Liver (tissue), 9 donors: ENCODE measurements around the gene MRFAP1. TPM values are rescaled to one million over a fixed set of nuclear protein-coding genes. Genes with fewer than 3 reads are reported as not detected.

Experiments used
- DNase-seq: peaks from one replicate; pipeline ENCODE4 v3.0.0-alpha.2; 2017; ENCODE audit warnings: low spot score
- H3K27ac ChIP-seq, 2 donors: one replicate each; pipeline ENCODE4 v1.7.0; 2013; ENCODE audit warnings: inconsistent platforms in 2 of 2, low read length in 2 of 2, control low read depth in 1 of 2, low read depth in 1 of 2, mild to moderate bottlenecking in 1 of 2
- H3K27me3 ChIP-seq, 4 donors: one replicate each; pipeline versions ENCODE4 v1.6.1 to v1.7.0; 2013; ENCODE audit warnings: low read length in 3 of 4, inconsistent platforms in 1 of 4, mild to moderate bottlenecking in 1 of 4, moderate library complexity in 1 of 4; ENCODE audit not compliant: control insufficient read depth in 4 of 4, insufficient read depth in 4 of 4
- H3K36me3 ChIP-seq, 4 donors: one replicate each; pipeline versions ENCODE4 v1.6.1 to v1.7.0; 2013; ENCODE audit warnings: low read length in 3 of 4, mild to moderate bottlenecking in 3 of 4, low read depth in 1 of 4, moderate library complexity in 1 of 4; ENCODE audit not compliant: control insufficient read depth in 4 of 4, insufficient read depth in 3 of 4
- H3K4me1 ChIP-seq, 4 donors: one replicate each; pipeline versions ENCODE4 v1.6.1 to v1.7.0; 2013; ENCODE audit warnings: low read length in 3 of 4, mild to moderate bottlenecking in 3 of 4, moderate library complexity in 1 of 4; ENCODE audit not compliant: control insufficient read depth in 4 of 4, insufficient read depth in 4 of 4
- H3K4me3 ChIP-seq, 3 donors: one replicate each; pipeline versions ENCODE4 v1.6.1 to v1.7.0; 2013; ENCODE audit warnings: low read length in 3 of 3, control low read depth in 1 of 3, low read depth in 1 of 3, mild to moderate bottlenecking in 1 of 3
- H3K9ac ChIP-seq, 2 donors: one replicate each; pipeline ENCODE4 v1.7.0; 2013; ENCODE audit warnings: low read length in 2 of 2, mild to moderate bottlenecking in 2 of 2, moderate library complexity in 2 of 2, control low read depth in 1 of 2, low read depth in 1 of 2
- H3K9me3 ChIP-seq, 4 donors: one replicate each; pipeline versions ENCODE4 v1.6.1 to v1.7.0; 2013; ENCODE audit warnings: low read length in 3 of 4; ENCODE audit not compliant: control insufficient read depth in 4 of 4
- CTCF ChIP-seq: fragments of 150-350 bp; IDR thresholded peaks from 2 replicates; pipeline ENCODE4 v1.5.1; 2017; ENCODE audit warnings: improper control_type of control experiment, low read depth, low read length; ENCODE audit not compliant: missing input control
- FOXA1 ChIP-seq: IDR thresholded peaks from 2 replicates; pipeline ENCODE4 v1.6.1; 2016; ENCODE audit warnings: antibody characterized with exemption
- FOXA2 ChIP-seq: IDR thresholded peaks from 2 replicates; pipeline ENCODE4 v1.6.1; 2016; ENCODE audit warnings: antibody characterized with exemption
- GABPA ChIP-seq, 2 donors: IDR thresholded peaks in 1 of 2; conservative IDR thresholded peaks in 1 of 2; 2 replicates each; pipeline ENCODE4 v1.6.1; 2016; ENCODE audit warnings: antibody characterized with exemption in 2 of 2, mild to moderate bottlenecking in 1 of 2, moderate library complexity in 1 of 2
- HNF4A ChIP-seq, 2 donors: conservative IDR thresholded peaks; 2 replicates each; pipeline ENCODE4 v1.6.1; 2016; ENCODE audit warnings: antibody characterized with exemption in 2 of 2, mild to moderate bottlenecking in 2 of 2
- HNF4G ChIP-seq: IDR thresholded peaks from 2 replicates; pipeline ENCODE4 v1.6.1; 2016; ENCODE audit warnings: antibody characterized with exemption
- JUND ChIP-seq, 2 donors: IDR thresholded peaks; 2 replicates each; pipeline ENCODE4 v1.6.1; 2016; ENCODE audit warnings: antibody characterized with exemption in 2 of 2
- NR2F2 ChIP-seq: IDR thresholded peaks from 2 replicates; pipeline ENCODE4 v1.6.1; 2016; ENCODE audit warnings: antibody characterized with exemption
- RAD21 ChIP-seq, 2 donors: IDR thresholded peaks; 2 replicates each; pipeline ENCODE4 v1.6.1; 2016; ENCODE audit warnings: antibody characterized with exemption in 2 of 2, mild to moderate bottlenecking in 2 of 2
- RXRA ChIP-seq, 2 donors: IDR thresholded peaks; 2 replicates each; pipeline ENCODE4 v1.6.1; 2017 to 2018; ENCODE audit warnings: antibody characterized with exemption in 2 of 2, mild to moderate bottlenecking in 1 of 2
- SP1 ChIP-seq: IDR thresholded peaks from 2 replicates; pipeline ENCODE4 v1.6.1; 2018; ENCODE audit warnings: antibody characterized with exemption, mild to moderate bottlenecking
- TAF1 ChIP-seq: conservative IDR thresholded peaks from 2 replicates; pipeline ENCODE4 v1.6.1; 2016; ENCODE audit warnings: antibody characterized with exemption, mild to moderate bottlenecking
- YY1 ChIP-seq: IDR thresholded peaks from 2 replicates; pipeline ENCODE4 v1.6.1; 2016; ENCODE audit warnings: antibody characterized with exemption, mild to moderate bottlenecking
- WGBS: extraction: QIAGEN DNeasy Blood & Tissue Kit; methylation state at CpG from one replicate; pipeline ENCODE4 v1.1.7; 2013; 5-methylcytosine and 5-hydroxymethylcytosine counted together
- polyA plus RNA-seq, 2 donors: library from polyadenylated mRNA; stranded (reverse) in 1 of 2; unstranded in 1 of 2; fragments of 200-250 nt in 1 of 2; fragments of >200 nt in 1 of 2; fragmentation: Nextera tagmentation in 1 of 2; extraction: Ambion mirVana in 1 of 2; gene quantifications; one replicate each; pipeline versions ENCODE4 v1.2.1 to v1.2.3, GENCODE V29; 2013 to 2015
- total RNA-seq, 2 donors: library from RNA; depleted of rRNA; stranded (reverse); fragments of >200 nt; gene quantifications; one replicate each; pipeline ENCODE4 v1.2.3, GENCODE V29; 2014
- TF ChIP-seq, protein P1 (sequence below): IDR thresholded peaks from 2 replicates; pipeline ENCODE4 v1.6.1; 2016; ENCODE audit warnings: antibody characterized with exemption
- TF ChIP-seq, protein P2 (sequence below): IDR thresholded peaks from 2 replicates; pipeline ENCODE4 v1.6.1; 2016; ENCODE audit warnings: antibody characterized with exemption, mild to moderate bottlenecking
- donor health status: healthy.
- donor health status: healthy.
- donor health status: healthy.
- donor health status: healthy.
- donor health status: healthy.

Gene MRFAP1
- total and polyA plus RNA-seq, 4 donors: 78.5 to 176 (median 104) TPM

GRCh38 chr4:6625256-6625655 is 15.2 kb upstream of the MRFAP1 start:
- TF ChIP-seq JUND (IDR thresholded peaks at IDR 0.05): no peak
- TF ChIP-seq HNF4G: no peak
- TF ChIP-seq RAD21 (IDR thresholded peaks at IDR 0.05): no peak
- no peak for TF ChIP-seq SP1
- no peak for TF ChIP-seq FOXA1
- 96% methylated on average over 9 of the region's 9 CpGs for WGBS
- H3K36me3 ChIP-seq: peaks cover 0 to 7% (median under 1%) of the 10 kb centered on the region in 4 donors
- no peak overlapping the region for H3K9ac ChIP-seq
- H3K9me3 ChIP-seq: no peaks in the 10 kb centered on the region
- no peaks in the 10 kb centered on the region for H3K27me3 ChIP-seq
- H3K27ac ChIP-seq: no peak overlapping the region
- no peaks in the 10 kb centered on the region for H3K4me1 ChIP-seq
- no peak for DNase-seq
- H3K4me3 ChIP-seq: no peak overlapping the region

- no peak overlapping the region for H3K4me3 ChIP-seq
- H3K27ac ChIP-seq: no peak overlapping the region
- H3K9me3 ChIP-seq: no peaks in the 10 kb centered on the region
- no peak for DNase-seq
- H3K36me3 ChIP-seq: peaks cover 0 to 5% (median 0%) of the 10 kb centered on the region in 4 donors
- 89% methylated on average over 11 of the region's 11 CpGs for WGBS
- TF ChIP-seq, protein P1, sequence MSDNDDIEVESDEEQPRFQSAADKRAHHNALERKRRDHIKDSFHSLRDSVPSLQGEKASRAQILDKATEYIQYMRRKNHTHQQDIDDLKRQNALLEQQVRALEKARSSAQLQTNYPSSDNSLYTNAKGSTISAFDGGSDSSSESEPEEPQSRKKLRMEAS: no peak
- no peak for TF ChIP-seq NR2F2
- TF ChIP-seq, protein P2, sequence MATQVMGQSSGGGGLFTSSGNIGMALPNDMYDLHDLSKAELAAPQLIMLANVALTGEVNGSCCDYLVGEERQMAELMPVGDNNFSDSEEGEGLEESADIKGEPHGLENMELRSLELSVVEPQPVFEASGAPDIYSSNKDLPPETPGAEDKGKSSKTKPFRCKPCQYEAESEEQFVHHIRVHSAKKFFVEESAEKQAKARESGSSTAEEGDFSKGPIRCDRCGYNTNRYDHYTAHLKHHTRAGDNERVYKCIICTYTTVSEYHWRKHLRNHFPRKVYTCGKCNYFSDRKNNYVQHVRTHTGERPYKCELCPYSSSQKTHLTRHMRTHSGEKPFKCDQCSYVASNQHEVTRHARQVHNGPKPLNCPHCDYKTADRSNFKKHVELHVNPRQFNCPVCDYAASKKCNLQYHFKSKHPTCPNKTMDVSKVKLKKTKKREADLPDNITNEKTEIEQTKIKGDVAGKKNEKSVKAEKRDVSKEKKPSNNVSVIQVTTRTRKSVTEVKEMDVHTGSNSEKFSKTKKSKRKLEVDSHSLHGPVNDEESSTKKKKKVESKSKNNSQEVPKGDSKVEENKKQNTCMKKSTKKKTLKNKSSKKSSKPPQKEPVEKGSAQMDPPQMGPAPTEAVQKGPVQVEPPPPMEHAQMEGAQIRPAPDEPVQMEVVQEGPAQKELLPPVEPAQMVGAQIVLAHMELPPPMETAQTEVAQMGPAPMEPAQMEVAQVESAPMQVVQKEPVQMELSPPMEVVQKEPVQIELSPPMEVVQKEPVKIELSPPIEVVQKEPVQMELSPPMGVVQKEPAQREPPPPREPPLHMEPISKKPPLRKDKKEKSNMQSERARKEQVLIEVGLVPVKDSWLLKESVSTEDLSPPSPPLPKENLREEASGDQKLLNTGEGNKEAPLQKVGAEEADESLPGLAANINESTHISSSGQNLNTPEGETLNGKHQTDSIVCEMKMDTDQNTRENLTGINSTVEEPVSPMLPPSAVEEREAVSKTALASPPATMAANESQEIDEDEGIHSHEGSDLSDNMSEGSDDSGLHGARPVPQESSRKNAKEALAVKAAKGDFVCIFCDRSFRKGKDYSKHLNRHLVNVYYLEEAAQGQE: no peak
- TF ChIP-seq CTCF: no peak
- TF ChIP-seq JUND (IDR thresholded peaks at IDR 0.05): no peak
- TF ChIP-seq RXRA (IDR thresholded peaks at IDR 0.05): no peak
- no peak for TF ChIP-seq TAF1
- TF ChIP-seq FOXA2: no peak
- no peak for TF ChIP-seq HNF4G
- TF ChIP-seq SP1: no peak
- TF ChIP-seq HNF4A (conservative IDR thresholded peaks at IDR 0.05): no peak
- no peak for TF ChIP-seq YY1
- H3K27me3 ChIP-seq: no peaks in the 10 kb centered on the region
- no peak overlapping the region for H3K9ac ChIP-seq
- H3K4me1 ChIP-seq: no peaks in the 10 kb centered on the region
Measured at GRCh38 chr4:6626066-6626465, 14.4 kb upstream of the MRFAP1 start.

- DNase-seq: no peak
- H3K9ac ChIP-seq: no peak overlapping the region
- no peaks in the 10 kb centered on the region for H3K9me3 ChIP-seq
- WGBS: 94% methylated on average over 3 of the region's 3 CpGs
- no peaks in the 10 kb centered on the region for H3K4me1 ChIP-seq
- no peaks in the 10 kb centered on the region for H3K27me3 ChIP-seq
- H3K36me3 ChIP-seq: no peaks in the 10 kb centered on the region
- no peak overlapping the region for H3K4me3 ChIP-seq
- H3K27ac ChIP-seq: no peak overlapping the region
- TF ChIP-seq, protein P2: no peak
- TF ChIP-seq GABPA (IDR thresholded peaks at IDR 0.05 in 1 of 2, conservative IDR thresholded peaks at IDR 0.05 in 1 of 2): no peak
- no peak for TF ChIP-seq FOXA1
- no peak for TF ChIP-seq CTCF
- TF ChIP-seq RAD21 (IDR thresholded peaks at IDR 0.05): no peak
- no peak for TF ChIP-seq RXRA (IDR thresholded peaks at IDR 0.05)
Measured at GRCh38 chr4:6627832-6628231, 12.7 kb upstream of the MRFAP1 start.
